Ureter (tissue), 1 donor: ENCODE data around the gene CDC25C. TPM values are rescaled to one million over a fixed set of nuclear protein-coding genes. Genes with fewer than 3 reads are reported as not detected.

Experiments
- total RNA-seq: library from RNA; stranded (reverse); gene quantifications from one replicate; pipeline ENCODE4 v1.2.4, GENCODE V29; 2023
- donor health status: DM: yes; HTN: yes; CAD: no.

The CDC25C gene
- total RNA-seq, 1 donor from 2014 or later, result not detected

Other genes with a start within 250 kb of the CDC25C start
- not detected for gene WNT8A, start 247.8 kb downstream of the CDC25C start, total RNA-seq
- 11.1 TPM for gene NME5, start 192.4 kb downstream of the CDC25C start, total RNA-seq
- 54.6 TPM for gene BRD8, start 153.2 kb downstream of the CDC25C start, total RNA-seq
- 0.83 TPM for gene KIF20A, start 152.7 kb downstream of the CDC25C start, total RNA-seq
- 26.8 TPM for gene CDC23, start 118.5 kb downstream of the CDC25C start, total RNA-seq
- gene GFRA3, start 57.2 kb downstream of the CDC25C start, total RNA-seq, result 0.60 TPM
- 15.6 TPM for gene FAM53C, start 6.5 kb upstream of the CDC25C start, total RNA-seq
- 79.8 TPM for gene KDM3B, start 20.9 kb upstream of the CDC25C start, total RNA-seq
- 7.0 TPM for gene REEP2, start 107.3 kb upstream of the CDC25C start, total RNA-seq
- gene EGR1, start 133.7 kb upstream of the CDC25C start, total RNA-seq, result 41.6 TPM
- gene ETF1, start 211.4 kb upstream of the CDC25C start, total RNA-seq, result 112 TPM
- gene HSPA9, start 243.6 kb upstream of the CDC25C start, total RNA-seq, result 289 TPM